GM19238 (cell line): ENCODE results near the gene RNF2.
"Not testable (repeated sequence)": the region's sequence is repeated elsewhere in the genome, so short reads cannot be mapped to it uniquely, and the experiment has no call there.

Experiments
- DNase-seq: peaks from one replicate; pipeline ENCODE4 v3.0.0; 2011; ENCODE audit warnings: low spot score; ENCODE audit not compliant: insufficient read length

Gene RNF2

GRCh38 chr1:185044981-185045813, at the start of gene RNF2:
Gene RNF2 (plus strand): TSS chr1:185045558. CDS start chr1:185087554, 41,996 bp downstream.
- DNase-seq = peak; percentile 74

- not testable (repeated sequence) for DNase-seq
These were observed 45.4 kb upstream of the RNF2 start for GRCh38 chr1:184999974-185000373.

- DNase-seq = not testable (repeated sequence)
These were observed 44.0 kb upstream of the RNF2 start for GRCh38 chr1:185001312-185001880.

- DNase-seq = no peak
These were observed 36.5 kb upstream of the RNF2 start for GRCh38 chr1:185008838-185009237.

- no peak for DNase-seq
These were observed 35.0 kb upstream of the RNF2 start for GRCh38 chr1:185010361-185010760.

- DNase-seq = no peak
These were observed 30.4 kb upstream of the RNF2 start for GRCh38 chr1:185014941-185015340.

GRCh38 chr1:185015631-185016030, 29.7 kb upstream of the RNF2 start:
- DNase-seq = no peak

- DNase-seq = no peak
These were observed 28.5 kb upstream of the RNF2 start for GRCh38 chr1:185016880-185017279.

GRCh38 chr1:185017338-185017737, 28.0 kb upstream of the RNF2 start:
- DNase-seq = no peak

- DNase-seq = no peak
These were observed 27.4 kb upstream of the RNF2 start for GRCh38 chr1:185017966-185018365.

GRCh38 chr1:185027252-185027882, 18.0 kb upstream of the RNF2 start:
- DNase-seq = no peak

GRCh38 chr1:185033686-185034085, 11.7 kb upstream of the RNF2 start:
- DNase-seq = no peak

- no peak for DNase-seq
These were observed 10.1 kb upstream of the RNF2 start for GRCh38 chr1:185035258-185035657.

GRCh38 chr1:185038813-185039376, 6.5 kb upstream of the RNF2 start:
- no peak for DNase-seq

GRCh38 chr1:185039726-185040407, 5.5 kb upstream of the RNF2 start:
- no peak for DNase-seq

- no peak for DNase-seq
These were observed 5.0 kb upstream of the RNF2 start for GRCh38 chr1:185040408-185040735.

GRCh38 chr1:185041742-185042141, 3.6 kb upstream of the RNF2 start:
- DNase-seq = no peak

- DNase-seq = no peak
These were observed 2.6 kb upstream of the RNF2 start for GRCh38 chr1:185042737-185043136.

GRCh38 chr1:185044387-185044786, 971 bp upstream of the RNF2 start:
- no peak for DNase-seq

- peak; percentile 51 for DNase-seq
These were observed 595 bp downstream of the RNF2 start for GRCh38 chr1:185045814-185046492.

- no peak for DNase-seq
These were observed 1.3 kb downstream of the RNF2 start for GRCh38 chr1:185046668-185047067.
